CD4-positive, alpha-beta T cell treated with Interleukin-10 for 1 hour (primary cell): ENCODE data around the gene KRTAP9-7.
"Not testable (repeated sequence)": the region's sequence is repeated elsewhere in the genome, so short reads cannot be mapped to it uniquely, and the experiment has no call there.

Source experiments
- DNase-seq: peaks from one replicate; pipeline ENCODE4 v3.0.0-alpha.2; 2020

The KRTAP9-7 gene, protein sequence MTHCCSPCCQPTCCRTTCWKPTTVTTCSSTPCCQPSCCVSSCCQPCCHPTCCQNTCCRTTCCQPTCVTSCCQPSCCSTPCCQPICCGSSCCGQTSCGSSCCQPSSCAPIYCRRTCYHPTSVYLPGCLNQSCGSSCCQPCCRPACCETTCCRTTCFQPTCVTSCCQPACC

DNA sequence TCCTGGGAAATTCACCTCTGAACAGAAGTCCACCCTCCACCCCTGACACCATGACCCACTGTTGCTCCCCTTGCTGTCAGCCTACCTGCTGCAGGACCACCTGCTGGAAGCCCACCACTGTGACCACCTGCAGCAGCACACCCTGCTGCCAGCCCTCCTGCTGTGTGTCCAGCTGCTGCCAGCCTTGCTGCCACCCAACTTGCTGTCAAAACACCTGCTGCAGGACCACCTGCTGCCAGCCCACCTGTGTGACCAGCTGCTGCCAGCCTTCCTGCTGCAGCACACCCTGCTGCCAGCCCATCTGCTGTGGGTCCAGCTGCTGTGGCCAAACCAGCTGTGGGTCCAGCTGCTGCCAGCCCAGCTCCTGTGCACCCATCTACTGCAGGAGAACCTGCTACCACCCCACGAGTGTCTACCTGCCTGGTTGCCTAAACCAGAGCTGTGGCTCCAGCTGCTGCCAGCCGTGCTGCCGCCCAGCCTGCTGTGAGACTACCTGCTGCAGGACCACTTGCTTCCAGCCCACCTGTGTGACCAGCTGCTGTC lies at the start of gene KRTAP9-7:
TSS of gene KRTAP9-7 (plus strand) at position 51 of the 543 bp plus-strand sequence. CDS start at position 51, 0 bp downstream.
- not testable (repeated sequence) for DNase-seq

DNA sequence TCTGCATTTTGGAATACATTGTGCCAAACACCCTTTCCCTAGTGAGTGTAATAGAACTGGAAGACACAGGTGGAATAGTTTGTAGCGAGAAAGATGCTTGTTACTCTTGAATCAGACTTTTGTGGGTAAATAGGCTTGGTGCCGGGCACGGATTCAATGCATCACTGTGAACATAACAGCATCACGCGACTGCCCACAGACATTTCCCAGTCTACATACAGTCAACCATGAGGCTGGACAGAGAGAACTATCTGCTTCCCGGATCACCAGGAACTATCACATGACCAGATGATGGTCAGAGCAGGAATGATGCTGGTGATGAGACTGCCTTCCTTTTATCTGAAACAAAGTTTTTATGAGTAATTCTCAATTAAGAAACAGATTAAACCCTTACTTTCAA lies 49.4 kb upstream of the KRTAP9-7 start:
- DNase-seq, result no peak

GRCh38 chr17:41226598-41227095 lies 48.9 kb upstream of the KRTAP9-7 start, which contains the start of gene KRTAP9-2:
KRTAP9-2 (plus strand) TSS chr17:41226648; CDS start chr17:41226655, 7 bp downstream.
- not testable (repeated sequence) for DNase-seq

GRCh38 chr17:41230094-41230493 lies 45.4 kb upstream of the KRTAP9-7 start:
- DNase-seq, result no peak

DNA sequence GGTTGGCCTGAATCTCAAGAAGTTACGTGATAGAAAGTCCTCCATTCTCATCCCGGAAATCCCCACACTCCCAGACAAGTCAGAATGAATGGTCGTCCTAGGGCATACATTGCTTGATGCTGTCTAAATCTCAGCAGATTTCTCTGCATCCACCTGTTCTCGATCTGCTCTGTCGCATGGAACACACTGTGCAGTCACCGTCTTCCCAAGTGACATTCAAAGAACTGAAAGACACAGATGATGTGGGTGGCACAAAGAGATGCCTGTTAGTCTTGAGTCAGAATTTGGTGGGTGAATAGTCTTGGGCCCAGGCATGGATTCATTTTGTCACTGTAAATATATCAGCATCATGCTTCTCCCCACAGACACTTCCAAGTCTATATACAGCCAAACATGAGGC lies 43.8 kb upstream of the KRTAP9-7 start:
- DNase-seq, result no peak

DNA sequence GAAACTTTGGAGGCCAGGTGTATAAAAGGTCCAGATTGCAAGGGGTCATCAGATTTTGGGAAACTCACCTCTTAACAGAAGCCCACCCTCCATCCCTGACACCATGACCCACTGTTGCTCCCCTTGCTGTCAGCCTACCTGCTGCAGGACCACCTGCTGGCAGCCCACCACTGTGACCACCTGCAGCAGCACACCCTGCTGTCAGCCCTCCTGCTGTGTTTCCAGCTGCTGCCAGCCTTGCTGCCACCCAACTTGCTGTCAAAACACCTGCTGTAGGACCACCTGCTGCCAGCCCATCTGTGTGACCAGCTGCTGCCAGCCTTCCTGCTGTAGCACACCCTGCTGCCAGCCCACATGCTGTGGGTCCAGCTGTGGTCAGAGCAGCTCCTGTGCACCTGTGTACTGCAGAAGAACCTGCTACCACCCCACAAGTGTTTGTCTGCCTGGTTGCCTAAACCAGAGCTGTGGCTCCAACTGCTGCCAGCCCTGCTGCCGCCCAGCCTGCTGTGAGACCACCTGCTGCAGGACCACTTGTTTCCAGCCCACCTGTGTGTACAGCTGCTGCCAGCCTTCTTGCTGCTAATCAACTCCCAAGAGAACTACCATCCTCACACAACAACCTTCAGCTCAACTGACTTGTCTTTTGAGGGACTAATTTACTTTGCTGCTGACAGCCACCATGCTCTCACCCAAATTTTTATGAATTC lies 42.9 kb upstream of the KRTAP9-7 start, which contains the start of gene KRTAP9-3:
TSS of gene KRTAP9-3 (plus strand) at position 51 of the 707 bp plus-strand sequence. CDS start at position 104, 53 bp downstream.
- DNase-seq, result not testable (repeated sequence)

DNA sequence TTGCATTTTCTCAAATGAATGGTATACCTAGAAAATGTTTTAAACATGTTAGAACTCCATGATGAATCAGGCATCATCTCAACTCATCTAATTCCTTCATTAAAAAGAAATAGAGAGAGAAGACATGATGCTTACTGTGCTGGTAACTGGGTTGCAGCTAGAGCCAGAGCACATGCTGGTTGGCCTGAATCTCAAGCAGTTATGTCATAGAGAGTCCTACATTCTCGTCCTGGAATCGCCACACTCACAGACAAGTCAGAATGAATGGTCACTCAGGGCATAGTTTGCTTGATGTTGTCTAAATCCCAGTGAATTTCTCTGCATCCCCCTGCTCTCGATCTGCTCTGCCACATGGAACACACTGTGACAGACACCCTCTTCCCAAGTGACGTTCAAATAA lies 38.4 kb upstream of the KRTAP9-7 start:
- not testable (repeated sequence) for DNase-seq

GRCh38 chr17:41237949-41238437 lies 37.5 kb upstream of the KRTAP9-7 start, which contains the start of gene KRTAP9-8:
KRTAP9-8 (plus strand) TSS chr17:41237999; CDS start chr17:41238052, 53 bp downstream.
- DNase-seq, result not testable (repeated sequence)

- not testable (repeated sequence) for DNase-seq
Measured at GRCh38 chr17:41246995-41247787, 28.3 kb upstream of the KRTAP9-7 start.

GRCh38 chr17:41249637-41250240 lies 25.8 kb upstream of the KRTAP9-7 start, which contains the start of gene KRTAP9-4:
KRTAP9-4 (plus strand) TSS chr17:41249687; CDS start chr17:41249721, 34 bp downstream.
- DNase-seq, result not testable (repeated sequence)

DNA sequence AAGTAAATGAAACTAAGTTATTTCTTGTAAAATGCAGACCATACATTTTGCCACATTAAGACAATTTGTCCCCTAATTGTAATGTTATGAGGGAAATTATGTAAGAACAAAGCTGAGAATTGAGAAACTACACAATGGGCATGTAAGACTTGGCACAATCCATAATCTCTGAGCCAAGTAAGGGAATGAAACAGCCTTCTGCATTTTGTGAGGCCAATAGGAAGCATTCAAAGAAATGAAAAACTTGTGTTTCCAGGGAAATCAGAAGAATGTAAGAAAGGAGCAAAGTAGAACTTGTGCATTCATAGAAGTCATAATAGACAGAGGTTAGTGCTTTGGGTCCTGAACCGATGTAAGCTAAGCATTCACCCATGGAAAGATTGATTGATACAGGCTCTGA lies 24.2 kb upstream of the KRTAP9-7 start:
- DNase-seq, result no peak

DNA sequence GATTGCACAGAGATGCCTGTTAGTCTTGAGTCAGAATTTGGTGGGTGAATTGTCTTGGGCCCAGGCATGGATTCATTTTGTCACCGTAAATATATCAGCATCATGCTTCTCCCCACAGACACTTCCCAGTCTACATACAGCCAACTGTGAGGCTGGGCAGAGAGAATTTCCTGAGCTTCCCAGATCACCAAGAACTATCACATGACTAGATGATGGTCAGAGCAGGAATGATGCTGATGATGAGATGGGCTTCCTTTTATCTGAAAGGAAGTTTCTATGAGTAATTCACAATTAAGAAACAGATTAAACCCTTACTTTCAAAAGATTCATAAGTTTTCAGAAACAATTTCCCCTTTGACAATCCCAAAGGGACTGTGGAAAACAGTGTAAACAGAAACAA lies 20.6 kb upstream of the KRTAP9-7 start:
- DNase-seq, result no peak

DNA sequence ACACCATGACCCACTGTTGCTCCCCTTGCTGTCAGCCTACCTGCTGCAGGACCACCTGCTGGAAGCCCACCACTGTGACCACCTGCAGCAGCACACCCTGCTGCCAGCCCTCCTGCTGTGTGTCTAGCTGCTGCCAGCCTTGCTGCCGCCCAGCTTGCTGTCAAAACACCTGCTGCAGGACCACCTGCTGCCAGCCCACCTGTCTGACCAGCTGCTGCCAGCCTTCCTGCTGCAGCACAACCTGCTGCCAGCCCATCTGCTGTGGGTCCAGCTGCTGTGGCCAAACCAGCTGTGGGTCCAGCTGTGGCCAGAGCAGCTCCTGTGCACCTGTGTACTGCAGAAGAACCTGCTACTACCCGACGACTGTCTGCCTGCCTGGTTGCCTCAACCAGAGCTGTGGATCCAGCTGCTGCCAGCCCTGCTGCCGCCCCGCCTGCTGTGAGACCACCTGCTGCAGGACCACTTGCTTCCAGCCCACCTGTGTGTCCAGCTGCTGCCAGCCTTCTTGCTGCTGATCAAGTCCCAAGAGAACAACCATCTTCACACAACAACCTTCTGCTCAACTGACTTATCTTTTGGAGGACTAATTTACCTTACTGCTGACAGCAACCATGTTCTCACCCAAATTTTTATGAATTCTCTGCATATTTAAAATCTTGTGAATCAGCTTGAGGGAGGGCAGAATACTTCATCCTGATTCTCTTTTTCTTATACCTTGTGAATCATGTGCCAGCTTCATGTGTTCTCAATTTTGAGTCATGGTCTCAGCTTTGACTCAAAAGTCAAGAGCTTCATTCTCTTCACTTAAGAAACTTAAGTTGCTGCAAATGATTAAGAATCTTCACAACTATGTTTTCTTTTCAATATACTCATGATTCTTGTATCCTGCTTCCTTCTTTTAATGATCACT lies 19.9 kb upstream of the KRTAP9-7 start, which contains the start of gene KRTAP9-9:
TSS of gene KRTAP9-9 (plus strand) at position 4 of the 910 bp plus-strand sequence.
- DNase-seq, result not testable (repeated sequence)

DNA sequence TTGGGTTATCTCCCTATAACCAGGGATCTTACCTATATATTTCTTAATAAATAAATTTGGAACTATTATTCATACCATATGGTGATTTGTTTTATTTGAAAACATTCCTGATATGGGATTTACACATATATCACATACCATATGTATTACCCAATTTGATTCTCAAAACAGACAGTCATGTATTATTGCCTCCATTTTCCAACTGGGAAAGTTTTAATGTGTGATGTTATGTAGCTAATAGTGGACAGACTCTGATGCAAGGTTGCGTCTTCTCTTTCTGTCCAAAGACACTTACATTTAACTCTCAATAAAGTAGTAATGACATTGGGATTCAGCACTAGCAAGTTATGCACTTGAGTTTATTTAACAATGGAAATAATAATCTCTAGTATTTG lies 19.2 kb upstream of the KRTAP9-7 start:
- DNase-seq, result no peak

- no peak for DNase-seq
Measured at GRCh38 chr17:41258406-41258805, 17.1 kb upstream of the KRTAP9-7 start.

DNA sequence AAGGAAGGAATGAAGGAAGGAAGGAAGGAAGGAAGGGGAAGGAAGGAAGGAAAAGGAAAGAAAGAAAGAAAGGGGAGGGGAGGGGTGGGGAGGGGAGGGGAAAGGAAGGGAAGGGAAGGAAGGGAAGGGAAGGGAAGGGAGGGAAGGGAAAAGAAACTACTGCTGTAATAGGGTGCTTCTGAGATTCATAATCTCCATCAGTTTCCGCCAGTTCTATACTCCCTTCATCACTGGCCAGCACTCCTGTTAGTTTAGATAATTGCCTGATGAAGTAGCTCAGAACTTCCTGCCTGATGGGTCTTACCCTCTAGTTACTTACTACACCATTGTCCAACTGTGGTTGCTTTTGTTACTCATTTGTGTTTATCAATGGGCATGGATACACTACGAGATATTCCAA lies 12.3 kb upstream of the KRTAP9-7 start:
- no peak for DNase-seq

- no peak for DNase-seq
Measured at GRCh38 chr17:41264599-41264998, 10.9 kb upstream of the KRTAP9-7 start.

GRCh38 chr17:41265078-41265477 lies 10.4 kb upstream of the KRTAP9-7 start, which contains the start of gene KRTAP9-6:
KRTAP9-6 (plus strand) TSS chr17:41265378; CDS start chr17:41265378, 0 bp downstream.
- no peak for DNase-seq

DNA sequence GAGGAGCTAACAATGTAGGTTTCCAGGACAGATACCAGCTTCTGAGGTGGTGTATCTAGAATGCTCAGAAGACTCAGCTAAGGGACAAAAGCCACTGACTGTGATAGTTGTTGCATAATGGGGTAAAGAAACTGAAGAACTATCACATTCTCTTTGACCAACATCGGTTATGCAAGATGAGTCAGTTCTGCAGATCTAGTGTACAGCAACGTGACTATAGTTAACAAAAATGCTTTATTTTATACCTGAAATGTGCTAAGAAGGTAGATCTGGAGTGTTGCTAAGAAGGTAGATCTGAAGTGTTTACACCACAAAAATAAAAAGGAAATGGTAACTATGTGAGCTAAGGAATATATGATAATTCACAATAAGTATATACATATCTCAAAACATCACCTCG lies 7.8 kb upstream of the KRTAP9-7 start:
- no peak for DNase-seq

GRCh38 chr17:41271323-41271722 lies 4.2 kb upstream of the KRTAP9-7 start:
- DNase-seq, result not testable (repeated sequence)

DNA sequence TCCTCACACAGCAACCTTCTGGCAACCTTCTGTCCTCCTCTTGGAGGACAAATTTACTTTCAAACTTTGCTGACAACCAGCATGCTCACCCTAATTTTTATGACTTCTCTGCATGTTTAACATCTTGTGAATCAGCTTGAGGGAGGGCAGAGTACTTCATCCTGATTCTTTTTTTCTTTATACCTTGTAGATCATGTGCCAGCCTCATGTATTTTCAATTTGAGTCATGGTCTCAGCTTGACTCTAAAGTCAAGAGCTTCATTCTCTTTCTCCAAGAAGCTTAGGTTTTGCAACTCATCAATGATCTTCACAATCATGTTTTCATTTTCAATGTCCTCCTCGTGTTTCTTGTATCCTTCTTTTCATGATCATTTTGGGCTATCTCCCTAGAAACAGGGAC lies 3.6 kb upstream of the KRTAP9-7 start:
- DNase-seq, result no peak
